GM19238 (cell line): ENCODE data around the gene GGNBP2.
"Not testable (repeated sequence)": the region's sequence is repeated elsewhere in the genome, so short reads cannot be mapped to it uniquely, and the experiment has no call there.

Source experiments
- DNase-seq: peaks from one replicate; pipeline ENCODE4 v3.0.0; 2011; ENCODE audit warnings: low spot score; ENCODE audit not compliant: insufficient read length

GGNBP2 gene, protein sequence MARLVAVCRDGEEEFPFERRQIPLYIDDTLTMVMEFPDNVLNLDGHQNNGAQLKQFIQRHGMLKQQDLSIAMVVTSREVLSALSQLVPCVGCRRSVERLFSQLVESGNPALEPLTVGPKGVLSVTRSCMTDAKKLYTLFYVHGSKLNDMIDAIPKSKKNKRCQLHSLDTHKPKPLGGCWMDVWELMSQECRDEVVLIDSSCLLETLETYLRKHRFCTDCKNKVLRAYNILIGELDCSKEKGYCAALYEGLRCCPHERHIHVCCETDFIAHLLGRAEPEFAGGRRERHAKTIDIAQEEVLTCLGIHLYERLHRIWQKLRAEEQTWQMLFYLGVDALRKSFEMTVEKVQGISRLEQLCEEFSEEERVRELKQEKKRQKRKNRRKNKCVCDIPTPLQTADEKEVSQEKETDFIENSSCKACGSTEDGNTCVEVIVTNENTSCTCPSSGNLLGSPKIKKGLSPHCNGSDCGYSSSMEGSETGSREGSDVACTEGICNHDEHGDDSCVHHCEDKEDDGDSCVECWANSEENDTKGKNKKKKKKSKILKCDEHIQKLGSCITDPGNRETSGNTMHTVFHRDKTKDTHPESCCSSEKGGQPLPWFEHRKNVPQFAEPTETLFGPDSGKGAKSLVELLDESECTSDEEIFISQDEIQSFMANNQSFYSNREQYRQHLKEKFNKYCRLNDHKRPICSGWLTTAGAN

GRCh38 chr17:36544307-36545076 lies at the start of gene GGNBP2:
GGNBP2 (plus strand) TSS chr17:36544919; CDS start chr17:36545725, 806 bp downstream.
- DNase-seq = peak; percentile 80

- no peak for DNase-seq
Measured at GRCh38 chr17:36495076-36495578, 49.6 kb upstream of the GGNBP2 start.

DNA sequence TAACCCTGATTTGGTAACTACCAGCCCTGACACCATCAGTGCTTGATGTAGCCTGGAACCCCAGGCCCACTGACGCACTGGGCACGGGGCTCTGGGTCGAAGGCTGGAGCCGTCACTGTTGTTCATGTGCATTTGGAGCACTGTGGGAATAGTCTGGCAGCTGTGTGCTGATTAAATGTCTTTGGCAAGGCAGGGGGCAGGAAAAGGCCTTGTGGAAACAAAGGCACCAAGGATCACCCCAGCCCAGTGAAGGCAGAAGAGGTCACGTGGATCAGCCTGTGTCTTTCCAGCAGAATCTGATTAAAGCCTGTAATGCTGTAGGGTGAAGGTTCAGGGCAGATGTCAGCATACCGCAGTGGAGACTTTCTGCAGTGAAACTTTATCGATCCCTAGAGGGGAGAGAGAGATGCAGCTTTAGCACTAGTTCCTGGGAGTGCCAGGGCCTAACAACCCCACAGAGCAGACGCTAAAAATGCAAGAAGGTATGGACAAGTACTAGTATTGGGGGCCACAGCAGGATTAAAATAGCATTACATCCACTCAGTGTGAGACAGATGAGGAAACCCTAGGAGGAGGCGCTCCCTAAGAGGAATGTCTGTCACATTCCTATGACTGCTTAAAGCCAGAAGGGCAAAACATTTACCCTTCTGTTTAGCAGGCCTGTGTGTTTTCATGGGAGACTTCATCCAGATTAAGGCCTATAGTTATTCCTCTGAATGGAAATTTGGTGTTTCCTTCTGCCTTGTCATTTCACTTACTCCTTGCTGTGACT lies 48.5 kb upstream of the GGNBP2 start:
- DNase-seq = no peak

DNA sequence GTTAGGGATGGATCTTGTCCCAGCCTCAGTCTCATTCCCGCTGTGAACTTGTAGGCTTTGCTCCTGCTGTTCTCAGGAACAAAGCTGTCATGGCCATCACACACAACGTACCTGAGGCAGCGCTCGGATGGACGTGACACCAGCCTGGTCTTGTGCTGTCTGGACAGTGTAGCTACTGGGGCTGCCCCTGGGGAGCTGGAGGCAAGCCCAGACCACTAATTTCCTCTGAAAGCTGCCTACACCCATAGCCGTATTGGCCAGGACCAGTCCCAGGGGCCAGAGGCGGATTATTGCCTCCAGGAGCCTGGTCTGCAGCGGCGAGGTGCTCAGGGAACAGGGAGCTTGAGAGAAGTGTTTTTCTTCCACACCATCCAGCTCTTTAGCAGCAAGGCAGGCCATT lies 46.6 kb upstream of the GGNBP2 start:
- DNase-seq = no peak

GRCh38 chr17:36498560-36499300 lies 46.0 kb upstream of the GGNBP2 start:
- no peak for DNase-seq

DNA sequence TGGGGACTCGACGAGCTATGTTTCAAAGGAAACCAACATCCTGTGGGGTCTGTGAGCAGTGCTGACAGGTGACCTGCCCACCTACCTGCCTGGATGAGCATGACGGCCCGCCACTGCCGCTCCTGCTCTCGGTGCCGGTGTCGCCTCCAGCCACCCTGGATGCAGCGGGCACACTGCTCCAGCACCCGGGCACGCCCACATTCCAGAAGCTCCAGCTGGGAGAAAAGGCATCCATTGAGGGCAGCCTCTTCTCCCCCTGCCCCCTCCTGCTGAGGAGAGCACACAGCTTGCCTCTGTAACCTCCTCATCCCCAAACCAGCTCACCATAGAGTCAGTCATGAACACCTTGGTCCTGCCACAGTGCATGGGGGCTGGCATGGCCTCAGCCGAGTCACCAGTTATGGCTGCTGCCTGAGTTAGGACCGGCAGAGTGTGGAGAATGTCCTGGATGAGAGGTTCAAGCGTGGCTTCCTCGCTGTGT lies 43.9 kb upstream of the GGNBP2 start:
- DNase-seq = no peak

DNA sequence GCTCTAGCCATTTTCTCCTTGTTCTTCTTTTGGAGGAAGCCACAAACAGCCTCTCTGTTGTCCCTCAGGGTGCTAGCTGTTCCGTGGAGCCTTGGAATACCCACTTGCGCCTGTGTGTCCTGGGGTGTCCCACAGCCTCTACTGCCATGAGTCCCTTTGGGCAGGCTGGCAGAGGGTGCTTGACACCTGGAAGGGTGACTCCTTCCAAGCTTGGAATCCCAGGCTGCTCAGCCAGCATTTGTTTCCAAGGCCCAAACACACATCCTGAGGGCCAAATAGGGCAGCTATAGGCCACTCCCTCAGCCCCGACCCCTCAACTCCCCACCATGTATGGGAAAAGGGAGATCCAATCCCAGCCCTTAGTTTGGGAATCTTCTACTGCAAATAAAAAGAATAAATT lies 43.4 kb upstream of the GGNBP2 start:
- DNase-seq = no peak

DNA sequence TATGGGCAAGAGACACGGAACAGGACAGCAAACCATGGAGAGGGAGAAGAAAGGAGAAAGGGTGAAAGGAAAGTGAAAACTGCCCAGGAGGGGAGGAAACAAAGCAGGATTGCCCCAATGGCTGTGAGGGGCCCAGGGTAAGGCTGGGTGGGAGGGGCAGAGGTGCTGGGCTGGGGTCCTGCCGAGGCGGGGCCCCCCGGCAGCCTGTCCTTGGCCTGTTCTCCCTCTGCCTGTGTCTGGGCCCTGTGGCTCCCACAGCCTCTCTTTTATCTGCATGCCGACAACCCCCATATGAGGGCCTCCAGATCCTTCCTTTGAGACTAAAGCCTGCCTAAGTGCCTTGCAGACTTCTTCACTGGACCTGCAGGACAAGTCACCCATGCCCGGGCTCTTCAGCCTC lies 42.8 kb upstream of the GGNBP2 start:
- no peak for DNase-seq

- no peak for DNase-seq
Measured at GRCh38 chr17:36503456-36504155, 41.1 kb upstream of the GGNBP2 start.

- no peak for DNase-seq
Measured at GRCh38 chr17:36504156-36504545, 40.6 kb upstream of the GGNBP2 start.

DNA sequence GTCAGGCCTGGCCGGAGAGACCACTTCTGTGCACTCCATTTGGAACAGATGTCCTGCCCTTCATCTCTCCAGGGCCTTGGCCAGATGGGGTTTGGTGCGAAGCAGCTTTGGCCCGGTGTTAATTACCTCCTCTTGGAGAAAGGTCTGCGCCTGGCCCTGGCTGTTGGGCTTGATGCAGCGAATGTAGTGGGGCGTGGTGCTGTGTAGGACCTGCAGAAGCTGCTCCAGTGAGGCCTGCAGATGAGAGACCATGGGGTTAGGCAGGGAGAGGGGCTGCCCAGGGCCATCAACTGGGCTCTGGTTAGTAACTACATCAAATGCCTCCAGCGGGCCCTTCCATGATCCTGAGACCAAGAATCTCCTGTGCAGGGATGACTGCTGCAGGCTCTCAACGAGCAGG lies 39.5 kb upstream of the GGNBP2 start:
- no peak for DNase-seq

DNA sequence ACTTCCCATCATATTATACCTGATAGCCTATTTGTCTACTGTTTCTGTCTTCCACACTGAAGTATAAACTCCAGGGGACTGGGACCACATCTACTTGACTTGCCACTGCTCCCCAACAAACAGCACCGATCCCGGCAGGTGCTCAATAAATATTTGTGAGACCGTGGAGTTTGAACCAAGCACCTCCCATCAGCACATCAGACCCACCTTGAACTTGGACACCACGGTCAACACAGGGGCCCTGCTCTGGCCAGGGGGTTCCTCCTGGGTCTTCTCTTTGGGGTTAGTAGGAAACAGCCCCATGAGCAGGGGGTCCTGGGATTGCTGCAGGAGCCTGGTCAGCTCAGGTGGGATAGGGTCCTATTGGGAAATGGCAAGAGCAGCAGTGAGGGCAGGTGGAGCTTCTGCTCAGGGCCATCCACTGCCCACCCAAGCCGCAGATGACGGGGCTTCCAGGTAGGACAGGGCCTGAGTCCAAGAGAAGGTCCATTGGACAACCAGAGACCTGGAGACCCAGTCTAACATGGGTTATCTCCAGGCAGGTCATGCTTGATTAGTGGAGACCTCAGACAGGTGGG lies 38.4 kb upstream of the GGNBP2 start:
- no peak for DNase-seq

GRCh38 chr17:36506831-36507230 lies 37.9 kb upstream of the GGNBP2 start:
- DNase-seq = no peak

DNA sequence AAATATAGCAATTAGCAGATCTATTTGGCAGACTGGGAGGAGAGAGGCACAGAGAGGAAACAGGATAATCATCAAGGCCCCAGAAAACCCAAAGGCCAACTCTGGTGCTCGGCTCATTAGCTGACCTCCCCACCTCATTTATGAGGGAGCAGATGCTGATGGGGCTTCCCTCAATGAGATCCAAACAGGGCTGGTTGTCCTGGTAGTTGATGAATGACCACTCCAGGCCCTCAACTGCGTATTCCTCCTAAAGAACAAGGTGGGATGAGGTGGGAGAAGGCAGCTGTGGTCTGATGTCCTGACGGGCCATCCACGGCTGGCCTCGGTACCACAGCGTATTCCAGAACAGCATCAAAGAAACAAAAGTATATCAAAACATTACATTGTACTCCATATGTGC lies 37.5 kb upstream of the GGNBP2 start:
- no peak for DNase-seq

DNA sequence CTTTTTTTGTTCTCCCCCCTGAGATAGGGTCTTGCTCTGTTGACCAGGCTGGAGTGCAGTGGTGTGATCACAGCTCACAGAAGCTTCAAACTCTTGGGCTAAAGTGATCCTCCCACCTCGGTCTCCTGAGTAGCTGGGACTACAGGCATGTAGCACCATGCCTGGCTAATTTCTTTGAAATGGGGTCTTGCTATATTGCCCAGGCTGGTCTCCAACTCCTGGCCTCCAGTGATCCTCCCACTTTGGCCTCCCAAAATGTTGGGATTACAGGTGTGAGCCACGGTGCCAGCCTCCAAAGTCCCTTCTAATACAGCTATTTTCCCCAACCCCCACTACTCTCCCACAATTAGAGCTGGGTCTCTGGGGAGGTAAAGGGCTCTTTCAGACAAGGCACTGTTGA lies 36.3 kb upstream of the GGNBP2 start:
- not testable (repeated sequence) for DNase-seq

DNA sequence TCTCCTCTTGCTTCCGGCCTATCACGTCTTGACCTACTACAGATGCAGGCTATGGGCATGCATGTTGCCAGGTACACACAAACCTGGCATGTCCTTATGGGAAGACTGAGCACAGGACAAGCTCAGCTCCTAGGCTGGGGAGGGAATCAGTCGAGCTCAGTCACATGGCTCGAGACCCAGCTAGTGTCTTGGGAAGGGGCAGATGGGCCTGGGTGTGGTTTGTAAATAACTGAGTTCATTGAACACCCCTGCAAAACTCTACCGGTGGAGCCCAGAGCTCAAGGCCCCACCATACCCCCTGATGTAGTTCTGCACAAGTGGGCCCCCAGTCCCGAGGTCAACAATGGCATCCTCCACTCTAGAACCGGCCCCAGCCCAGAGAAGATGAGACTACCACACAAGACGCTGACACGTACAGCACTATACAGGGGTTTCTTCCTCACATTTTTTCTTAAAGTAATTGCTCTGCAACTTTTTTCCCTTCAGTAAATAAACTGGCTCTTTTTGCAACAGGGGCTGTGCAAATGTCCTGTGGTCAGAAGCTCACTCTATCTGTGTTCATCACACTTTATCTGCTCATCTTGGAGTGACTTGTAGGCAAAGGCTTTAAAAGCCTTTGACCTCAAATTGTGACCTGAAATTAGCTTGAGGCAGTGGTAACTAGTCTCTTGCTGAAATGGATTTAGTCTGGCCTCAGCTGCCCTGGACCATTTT lies 35.3 kb upstream of the GGNBP2 start:
- DNase-seq = no peak

DNA sequence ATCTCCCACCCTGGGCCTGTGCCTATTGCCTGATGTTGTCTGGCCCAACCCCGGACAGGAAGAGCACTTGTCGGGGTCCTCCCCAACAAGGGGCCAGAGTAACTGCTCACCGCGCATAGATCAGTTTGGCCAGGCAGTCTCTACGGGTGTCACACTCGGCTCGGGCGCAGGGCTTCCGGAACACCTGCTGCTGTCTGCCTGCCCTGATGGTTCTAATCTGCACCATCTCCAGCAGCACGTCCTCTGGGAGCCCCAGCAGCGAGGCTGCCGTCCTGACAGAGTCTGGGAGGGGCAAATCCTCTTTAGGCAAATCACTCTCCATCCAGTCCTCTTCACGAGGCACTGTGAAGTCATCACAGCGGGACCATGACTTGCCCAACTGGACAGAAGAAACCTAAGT lies 34.1 kb upstream of the GGNBP2 start:
- no peak for DNase-seq

- DNase-seq = no peak
Measured at GRCh38 chr17:36511216-36511615, 33.5 kb upstream of the GGNBP2 start.

DNA sequence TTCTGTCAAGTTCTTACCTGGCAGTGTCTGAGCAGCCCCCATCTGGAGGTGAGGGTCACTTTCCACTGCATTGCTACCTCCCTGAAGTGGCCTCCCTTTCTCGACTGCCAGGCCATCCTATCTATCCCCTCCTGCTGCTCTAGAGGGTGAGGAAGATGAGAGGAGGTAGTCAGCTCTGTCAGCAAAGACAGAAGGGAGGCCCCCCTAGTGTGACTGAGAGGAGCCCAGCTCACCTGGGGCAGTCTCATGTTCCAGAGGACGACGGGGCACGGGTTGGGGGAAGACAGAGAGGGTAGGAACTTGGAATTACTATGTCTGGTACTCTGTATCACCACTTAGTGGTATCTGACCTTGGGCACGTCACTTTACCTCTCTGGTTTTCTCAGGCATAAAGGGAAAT lies 32.1 kb upstream of the GGNBP2 start:
- DNase-seq = no peak
